Coronary artery (tissue), 2 donors: ENCODE results near the gene TRIO.

ENCODE experiments used
- DNase-seq: peaks from one replicate; pipeline ENCODE4 v3.0.0-alpha.2; 2017; ENCODE audit warnings: low spot score
- H3K27ac ChIP-seq, 2 donors: fragments of 200-600 bp; sonication (generic); one replicate each; pipeline ENCODE4 v1.5.1; 2016 to 2019
- H3K4me3 ChIP-seq: fragments of 200-600 bp; sonication (generic); 2 replicates; pipeline ENCODE4 v1.5.1; 2016; ENCODE audit warnings: mild to moderate bottlenecking, moderate library complexity
- CTCF ChIP-seq: fragments of 200-600 bp; sonication (generic); IDR thresholded peaks from one replicate; pipeline ENCODE4 v1.5.1; 2019; ENCODE audit warnings: antibody characterized with exemption

Gene TRIO

GRCh38 chr5:14481349-14481748 lies 338.2 kb downstream of the TRIO start:
- H3K27ac ChIP-seq: no peak overlapping the region
- H3K4me3 ChIP-seq: no peak overlapping the region
- no peak for DNase-seq
- no peak for TF ChIP-seq CTCF

- DNase-seq: no peak
- Histone ChIP-seq H3K4me3 (no peak overlapping the region), H3K27ac (no peak overlapping the region)
- no peak for TF ChIP-seq CTCF
Measured at GRCh38 chr5:14482085-14482484, 338.9 kb downstream of the TRIO start.

GRCh38 chr5:14483504-14484157 lies 340.5 kb downstream of the TRIO start:
- H3K27ac ChIP-seq: no peak overlapping the region
- DNase-seq: no peak
- H3K4me3 ChIP-seq: no peak overlapping the region
- TF ChIP-seq CTCF: no peak

- no peak for TF ChIP-seq CTCF
- H3K4me3 ChIP-seq: no peak overlapping the region
- DNase-seq: no peak
- no peak overlapping the region for H3K27ac ChIP-seq
Measured at GRCh38 chr5:14486486-14486885, 343.3 kb downstream of the TRIO start.

GRCh38 chr5:14486996-14487896 lies 344.1 kb downstream of the TRIO start:
- Histone ChIP-seq H3K4me3 (no peak overlapping the region), H3K27ac (peak overlapping the region in 1 of 2 donors; percentile 14)
- no peak for TF ChIP-seq CTCF
- DNase-seq: no peak

GRCh38 chr5:14487897-14488570 lies 344.9 kb downstream of the TRIO start:
- no peak overlapping the region for H3K4me3 ChIP-seq
- DNase-seq: no peak
- H3K27ac ChIP-seq: no peak overlapping the region
- TF ChIP-seq CTCF: no peak
